Measurements from ENCODE around the gene ACSL5.
"Not testable (repeated sequence)": the region's sequence is repeated elsewhere in the genome, so short reads cannot be mapped to it uniquely, and the experiment has no call there.

Gene ACSL5

GRCh38 chr10:112374724-112375541 is 1.0 kb downstream of the ACSL5 start:
- DNase-seq (ENCODE audit: low read depth in 2 of 2): no peak

DNA sequence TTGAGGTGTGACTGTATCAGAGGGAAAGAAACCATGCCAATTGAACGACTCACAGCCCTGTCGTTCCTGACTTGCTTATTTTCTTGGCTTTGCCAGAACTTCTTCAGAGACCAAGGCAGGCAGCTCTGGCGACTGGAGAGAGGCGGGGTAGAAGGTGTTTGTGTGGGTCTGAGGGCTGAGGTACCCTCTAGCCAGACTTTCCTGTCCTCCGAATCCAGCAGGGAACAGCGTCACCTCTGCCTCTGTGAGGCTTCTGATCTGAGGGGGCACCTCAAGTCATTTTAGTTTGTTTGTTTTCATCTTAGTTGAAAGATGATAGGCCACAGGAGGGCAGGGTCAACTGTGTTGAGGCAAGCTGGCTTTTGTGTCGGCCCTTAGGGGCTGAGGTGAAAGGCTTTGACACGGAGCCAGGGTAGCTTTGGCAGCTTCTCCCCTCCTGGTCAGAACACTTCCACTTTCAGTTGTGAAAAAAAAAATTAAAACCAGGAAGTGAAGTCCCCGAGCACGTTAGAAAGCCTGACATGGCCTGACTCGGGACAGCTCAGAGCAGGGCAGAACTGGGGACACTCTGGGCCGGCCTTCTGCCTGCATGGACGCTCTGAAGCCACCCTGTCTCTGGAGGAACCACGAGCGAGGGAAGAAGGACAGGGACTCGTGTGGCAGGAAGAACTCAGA is 1.9 kb downstream of the ACSL5 start:
- no peak for DNase-seq (ENCODE audit: low read depth in 2 of 2)

DNA sequence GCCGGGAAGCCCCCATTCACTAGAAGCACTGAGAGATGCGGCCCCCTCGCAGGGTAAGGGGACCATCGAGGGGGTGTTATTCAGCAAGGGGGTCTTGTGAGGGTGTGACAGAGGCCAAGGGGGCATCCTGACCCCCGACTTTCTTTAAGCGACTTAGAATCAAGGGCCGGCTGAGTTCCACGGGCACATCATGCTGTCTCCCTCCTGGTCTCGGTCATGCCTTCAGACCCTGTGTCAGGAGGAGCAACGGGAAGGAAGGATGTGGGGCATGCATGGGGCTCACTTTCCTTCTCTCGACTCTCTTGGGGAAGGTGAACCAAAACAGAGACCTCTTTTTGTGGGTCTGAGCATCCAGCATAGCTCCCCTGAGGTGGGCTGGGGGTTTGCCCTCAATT is 2.5 kb downstream of the ACSL5 start:
- DNase-seq (ENCODE audit: low read depth in 2 of 2): no peak

DNA sequence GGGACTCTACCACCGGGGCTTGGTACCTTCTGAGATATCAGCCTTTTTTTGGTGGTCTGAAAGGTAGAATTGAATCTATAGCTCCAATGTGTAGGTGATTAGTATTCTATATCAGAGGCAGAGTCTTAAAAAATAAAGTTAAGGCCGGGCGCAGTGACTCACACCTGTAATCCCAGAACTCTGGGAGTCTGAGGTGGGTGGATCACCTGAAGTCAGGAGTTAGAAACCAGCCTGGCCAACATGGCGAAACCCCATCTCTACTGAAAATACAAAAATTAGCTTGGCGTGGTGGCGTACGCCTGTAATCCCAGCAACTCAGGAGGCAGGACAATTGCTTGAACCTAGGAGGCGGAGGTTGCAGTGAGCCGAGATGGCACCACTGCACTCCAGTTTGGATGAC is 3.2 kb downstream of the ACSL5 start:
- not testable (repeated sequence) for DNase-seq (ENCODE audit: low read depth in 2 of 2)

GRCh38 chr10:112379635-112380296 is 5.8 kb downstream of the ACSL5 start:
- DNase-seq (ENCODE audit: low read depth in 2 of 2): no peak

- no peak for DNase-seq (ENCODE audit: low read depth in 2 of 2)
Observed at GRCh38 chr10:112382515-112383235, 8.8 kb downstream of the ACSL5 start.

DNA sequence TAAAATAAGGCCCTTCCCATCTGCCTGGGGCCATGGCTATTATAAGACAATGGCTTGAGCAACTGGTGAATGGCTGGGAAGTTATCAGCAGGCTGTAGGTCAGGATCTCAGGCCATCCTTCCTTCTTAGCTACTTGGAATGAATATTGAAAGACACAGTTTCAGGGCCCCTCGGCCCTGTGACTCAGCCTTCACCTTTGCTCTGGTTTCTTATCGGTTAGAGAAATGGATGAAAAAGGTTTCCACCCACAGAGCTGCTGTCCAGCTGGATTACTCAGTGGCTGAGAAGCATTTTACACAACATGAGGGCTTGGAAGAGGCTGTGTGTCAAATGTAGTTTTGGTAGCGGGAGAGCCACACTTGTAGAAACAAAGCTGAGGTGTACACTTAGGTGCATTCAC is 9.4 kb downstream of the ACSL5 start:
- DNase-seq (ENCODE audit: low read depth in 2 of 2): no peak

GRCh38 chr10:112384141-112384540 is 10.2 kb downstream of the ACSL5 start:
- DNase-seq (ENCODE audit: low read depth in 2 of 2): no peak

DNA sequence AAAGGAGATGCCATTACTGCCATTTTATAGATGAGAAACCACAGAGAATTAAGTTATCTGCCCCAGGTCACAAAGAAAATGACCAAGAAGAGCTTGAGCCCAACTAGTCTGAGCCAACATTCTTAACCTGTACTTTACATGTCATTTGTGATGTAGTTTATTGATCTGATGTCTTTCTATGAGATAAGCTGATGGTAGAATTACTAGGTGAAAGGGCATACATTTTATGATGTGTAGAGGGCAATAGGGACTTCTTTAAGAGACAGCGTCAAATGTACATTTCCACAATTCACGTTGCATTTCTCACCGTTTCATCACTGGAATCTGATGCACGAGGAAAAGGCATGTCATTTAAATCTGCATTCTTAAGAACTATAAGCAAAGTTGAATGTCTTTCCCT is 11.3 kb downstream of the ACSL5 start:
- DNase-seq (ENCODE audit: low read depth in 2 of 2): no peak

DNA sequence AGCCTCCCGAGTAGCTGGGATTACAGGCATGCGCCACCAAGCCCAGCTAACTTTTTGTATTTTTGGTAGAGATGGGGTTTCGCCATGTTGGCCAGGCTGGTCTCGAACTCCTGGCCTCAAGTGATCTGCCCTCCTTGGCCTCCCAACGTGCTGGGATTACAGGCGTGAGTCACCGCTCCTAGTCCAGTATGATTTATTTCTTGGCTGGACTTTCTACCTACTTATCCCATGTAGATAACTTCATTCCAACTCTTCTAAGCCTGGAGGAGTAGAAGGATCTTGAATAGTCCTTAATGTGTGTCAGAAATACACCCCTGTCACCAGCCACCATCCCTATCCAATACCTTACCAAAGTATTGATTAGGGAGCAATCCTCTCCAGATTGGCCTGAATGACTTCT is 14.1 kb downstream of the ACSL5 start:
- DNase-seq (ENCODE audit: low read depth in 2 of 2): not testable (repeated sequence)

GRCh38 chr10:112388548-112388947 is 14.6 kb downstream of the ACSL5 start:
- DNase-seq (ENCODE audit: low read depth in 2 of 2): no peak

GRCh38 chr10:112389271-112389822 is 15.4 kb downstream of the ACSL5 start:
- no peak for DNase-seq (ENCODE audit: low read depth in 2 of 2)

GRCh38 chr10:112390125-112390703 is 16.3 kb downstream of the ACSL5 start:
- no peak for DNase-seq (ENCODE audit: low read depth in 2 of 2)

DNA sequence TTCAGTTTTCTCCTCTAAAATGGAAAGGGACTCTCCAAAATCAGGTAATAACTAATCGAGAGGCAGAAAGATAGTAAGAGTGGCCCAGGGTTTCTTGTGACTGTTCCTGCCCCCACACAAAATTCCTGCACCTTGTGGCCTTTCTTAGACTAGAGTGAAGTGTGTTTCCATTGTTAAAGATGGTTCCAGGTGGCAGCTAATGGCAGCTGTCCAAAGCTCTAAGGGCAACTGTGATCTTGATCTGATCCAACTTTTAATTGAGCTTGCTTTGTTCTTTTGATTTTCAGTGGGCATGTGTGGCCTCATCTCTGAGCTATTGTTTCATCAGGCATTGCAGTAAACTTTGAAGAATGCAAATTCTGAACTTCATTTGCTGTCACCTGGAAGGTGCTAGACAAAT is 19.4 kb downstream of the ACSL5 start:
- no peak for DNase-seq (ENCODE audit: low read depth in 2 of 2)

DNA sequence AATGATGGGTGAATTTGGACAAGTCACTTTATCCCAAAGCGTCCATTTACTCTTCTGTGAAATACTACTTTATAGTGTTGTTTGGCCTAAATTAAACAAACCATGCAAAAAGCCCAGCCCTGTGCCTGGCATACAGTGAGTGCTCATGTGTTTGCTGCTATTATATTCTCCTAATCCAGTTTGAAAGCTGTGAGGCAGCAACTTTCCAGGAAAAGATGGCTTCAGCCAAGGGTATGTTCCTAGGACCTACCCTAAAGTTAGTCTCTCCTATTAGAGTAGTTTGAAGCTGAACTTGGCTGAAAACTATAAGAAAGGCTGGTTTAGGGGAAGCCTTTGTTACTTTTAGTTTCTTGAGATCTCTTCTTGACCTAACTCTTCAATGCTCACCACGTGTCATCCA is 19.9 kb downstream of the ACSL5 start:
- DNase-seq (ENCODE audit: low read depth in 2 of 2): no peak

- no peak for DNase-seq (ENCODE audit: low read depth in 2 of 2)
Observed at GRCh38 chr10:112394475-112394875, 20.6 kb downstream of the ACSL5 start.

DNA sequence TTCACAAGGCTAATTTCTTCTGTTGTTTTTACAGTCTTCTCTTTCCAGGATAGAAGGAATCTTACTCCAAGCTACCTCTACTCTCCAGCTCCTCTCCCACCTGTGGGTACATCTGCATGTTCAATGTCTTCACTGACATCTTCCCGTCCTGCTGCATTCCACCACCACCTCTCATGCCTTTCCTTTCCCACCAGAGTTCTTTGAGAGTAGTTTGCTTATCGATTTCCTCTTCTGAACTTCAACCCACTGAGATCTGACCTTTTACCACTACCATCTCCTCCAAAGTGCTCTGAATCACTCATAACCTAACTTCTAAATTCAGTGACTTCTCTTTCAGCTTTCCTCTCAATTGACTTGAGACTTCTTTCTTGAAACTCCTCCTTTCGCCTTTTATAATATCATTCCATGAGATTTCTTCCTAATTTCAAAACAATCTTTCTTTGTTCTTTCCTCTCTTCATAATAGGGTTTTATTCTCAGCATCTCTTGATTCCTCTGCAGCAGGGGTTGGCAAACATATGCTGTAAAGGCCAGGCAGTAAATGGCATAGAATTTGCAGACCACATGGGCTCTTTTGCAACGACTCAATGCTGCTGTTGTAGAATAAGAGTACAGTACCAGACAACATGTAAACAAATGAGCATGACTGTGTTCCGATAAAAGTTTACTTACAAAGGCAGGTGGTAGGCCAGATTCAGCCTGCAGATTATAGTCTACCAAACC is 22.1 kb downstream of the ACSL5 start:
- no peak for DNase-seq (ENCODE audit: low read depth in 2 of 2)

- no peak for DNase-seq (ENCODE audit: low read depth in 2 of 2)
Observed at GRCh38 chr10:112397592-112397991, 23.7 kb downstream of the ACSL5 start.

DNA sequence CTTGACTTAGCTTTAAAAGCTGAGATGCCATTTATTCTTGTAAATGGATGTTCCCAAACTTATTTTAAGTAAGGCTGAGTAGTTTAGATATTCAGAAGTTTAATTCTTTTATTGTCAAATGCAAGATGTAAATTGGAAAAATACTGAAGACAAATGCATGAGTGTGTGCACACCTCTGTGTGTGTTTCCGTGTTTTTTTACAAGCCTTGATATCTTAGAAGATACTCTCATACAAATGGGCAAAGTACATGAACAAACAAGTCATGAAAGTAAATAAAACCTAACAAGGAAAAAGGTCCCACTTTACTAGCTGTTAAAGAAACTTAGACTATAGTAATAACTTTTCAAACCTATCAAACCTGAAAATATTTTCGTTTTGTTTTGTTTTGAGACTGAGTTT is 29.0 kb downstream of the ACSL5 start:
- DNase-seq (ENCODE audit: low read depth in 2 of 2): no peak

DNA sequence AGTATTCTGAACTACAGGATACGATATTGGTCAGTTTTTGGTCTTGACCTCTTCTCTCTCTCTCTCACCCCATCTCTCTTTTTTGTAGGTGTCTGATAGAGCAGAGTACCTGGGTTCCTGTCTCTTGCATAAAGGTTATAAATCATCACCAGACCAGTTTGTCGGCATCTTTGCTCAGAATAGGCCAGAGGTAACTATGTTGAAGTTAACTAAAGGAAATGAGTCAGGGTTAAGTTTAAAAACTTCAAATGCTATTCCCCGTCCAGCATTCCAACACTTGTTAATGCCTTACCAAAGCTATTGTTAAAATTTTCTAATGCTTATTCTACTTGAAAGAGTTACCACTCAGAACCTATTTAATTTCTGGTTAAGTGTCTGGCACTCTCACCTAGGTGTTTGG is 30.7 kb downstream of the ACSL5 start:
- no peak for DNase-seq (ENCODE audit: low read depth in 2 of 2)

GRCh38 chr10:112406806-112407205 is 32.9 kb downstream of the ACSL5 start:
- not testable (repeated sequence) for DNase-seq (ENCODE audit: low read depth in 2 of 2)

Data from stimulated activated CD8-positive, alpha-beta memory T cell treated with anti-CD3 and anti-CD28 coated beads, Interleukin-2, amount 100 ng/mL, for 1 hour (primary cell).